HCT116 (cell line): ENCODE measurements around the gene GALR3.

Experiments
- CTCF ChIP-seq, 3 experiments: fragments of 200-600 bp in 1 of 3; sonication (generic) in 1 of 3; IDR thresholded peaks in 2 of 3; conservative IDR thresholded peaks in 1 of 3; 2 replicates each; pipeline ENCODE4 v1.5.1; 2012 to 2017; ENCODE audit warnings: low read depth in 2 of 3, low read length in 2 of 3, antibody characterized with exemption in 1 of 3, borderline replicate concordance in 1 of 3, control low read depth in 1 of 3, mild to moderate bottlenecking in 1 of 3, mixed read lengths in 1 of 3, mixed run types in 1 of 3, moderate library complexity in 1 of 3; ENCODE audit not compliant: insufficient read depth in 1 of 3
- EZH2 ChIP-seq: fragments of 200-600 bp; sonication (generic); IDR thresholded peaks from 2 replicates; pipeline ENCODE4 v1.6.1; 2017; ENCODE audit warnings: antibody characterized with exemption, mixed run types
- EZH2phosphoT487 ChIP-seq: fragments of 200-600 bp; IDR thresholded peaks from 2 replicates; pipeline ENCODE4 v1.6.1; 2018; ENCODE audit warnings: antibody characterized with exemption, borderline replicate concordance
- POLR2A ChIP-seq: IDR thresholded peaks from 2 replicates; pipeline ENCODE4 v1.7.0; 2011; ENCODE audit warnings: borderline replicate concordance; ENCODE audit not compliant: insufficient read depth, insufficient read length; ENCODE audit errors: extremely low read depth
- TCF7L2 ChIP-seq: IDR thresholded peaks from 2 replicates; pipeline ENCODE4 v1.7.0; 2011; ENCODE audit warnings: borderline replicate concordance, inconsistent platforms; ENCODE audit not compliant: insufficient read depth, insufficient read length; ENCODE audit errors: extremely low read depth
- TF ChIP-seq, protein P1 (sequence below): IDR thresholded peaks from 2 replicates; pipeline ENCODE4 v1.6.1; 2012

DNA sequence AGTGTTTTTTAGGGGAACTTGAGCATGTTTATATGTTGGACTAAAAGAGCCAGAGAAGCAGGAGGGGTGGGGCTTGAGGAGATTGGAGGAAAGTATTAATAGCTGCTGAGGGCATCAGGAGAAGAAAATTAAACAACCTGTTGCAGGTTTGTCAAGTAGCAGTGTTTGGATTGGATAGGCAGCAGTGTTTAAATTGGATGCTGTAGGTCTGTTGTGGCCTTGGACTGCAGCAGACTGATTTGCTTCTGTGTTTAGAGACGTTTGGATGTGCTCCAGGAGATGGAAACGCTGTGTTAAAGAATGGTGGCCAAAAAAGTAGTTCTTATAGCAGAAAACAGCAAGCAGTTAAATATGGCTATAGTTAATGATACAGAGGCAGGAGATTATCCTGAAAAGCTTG is 31.8 kb downstream of the GALR3 start:
- TF ChIP-seq, protein P1, sequence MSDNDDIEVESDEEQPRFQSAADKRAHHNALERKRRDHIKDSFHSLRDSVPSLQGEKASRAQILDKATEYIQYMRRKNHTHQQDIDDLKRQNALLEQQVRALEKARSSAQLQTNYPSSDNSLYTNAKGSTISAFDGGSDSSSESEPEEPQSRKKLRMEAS = no peak
- TF ChIP-seq CTCF (IDR thresholded peaks at IDR 0.05 in 2 of 3, conservative IDR thresholded peaks at IDR 0.05 in 1 of 3; ENCODE audit: borderline replicate concordance in 1 of 3, insufficient read depth in 1 of 3, low read depth in 2 of 3, low read length in 2 of 3) (no peak), EZH2phosphoT487 (no peak), POLR2A (no peak), EZH2 (no peak), TCF7L2 (no peak)
